Measurements from ENCODE around the gene NSDHL. TPM values are rescaled to one million over a fixed set of nuclear protein-coding genes. Genes with fewer than 3 reads are reported as not detected.

The NSDHL gene
- total and polyA plus RNA-seq, 2 of the 13 experiments (the other 11 are each of a cell fraction or from before 2014, with no cell fraction given) = 26.2 to 49.3 TPM

DNA sequence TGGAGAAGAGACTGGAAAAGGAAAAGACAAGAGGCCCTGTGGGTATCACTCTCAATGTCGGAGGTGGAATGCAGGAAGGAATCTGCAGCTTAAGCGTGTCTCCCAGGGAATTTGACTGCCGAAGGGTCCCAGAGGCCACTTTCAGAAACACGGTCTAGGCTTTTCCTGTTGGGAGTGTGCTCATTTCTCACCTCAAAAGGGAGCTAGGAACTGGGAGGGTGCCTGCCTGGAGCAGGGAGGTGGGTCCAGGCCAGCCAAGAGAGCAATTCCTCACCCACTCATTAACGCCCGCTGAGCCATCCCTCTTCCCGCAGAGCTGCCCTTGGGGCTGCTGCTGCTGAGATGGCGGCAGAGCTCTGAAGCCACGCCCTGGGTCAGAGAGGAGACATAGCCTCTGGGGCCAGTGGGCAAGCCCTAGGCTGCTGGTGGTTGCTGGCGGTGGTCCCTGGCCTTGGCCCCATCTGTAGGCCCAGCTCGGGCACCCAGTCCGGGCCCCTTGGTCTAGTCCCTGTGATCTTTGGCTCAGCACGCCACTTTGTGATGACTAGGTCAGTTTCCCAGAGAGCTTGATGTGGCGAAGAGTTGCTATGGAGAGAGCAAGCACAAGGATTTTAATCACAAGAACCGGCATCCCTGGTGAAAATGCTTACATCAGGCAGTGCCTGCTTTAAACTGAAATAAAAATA, 71.1 kb downstream of the NSDHL start:
- no peak for FAIRE-seq
- intact Hi-C loops (cut with micrococcal nuclease; ENCODE audit: unreplicated experiment) = no loop called here

More for the DNA sequence above, 71.1 kb downstream of the NSDHL start:
- no TSS peak for BruUV-seq (replicated peaks)
- 27% methylated on average over 3 of the region's 15 CpGs for WGBS (ENCODE audit: low lambda C conversion rate)
- H2AFZ ChIP-seq (ENCODE audit: low read length) = no peak overlapping the region
- no peak overlapping the region for H3K9ac ChIP-seq (ENCODE audit: insufficient read depth, low read depth, low read length)
- no peak for TF ChIP-seq RBM39 (IDR thresholded peaks at IDR 0.05; ENCODE audit: low read depth, low read length, poor library complexity, severe bottlenecking)
- TF ChIP-seq, protein P1, sequence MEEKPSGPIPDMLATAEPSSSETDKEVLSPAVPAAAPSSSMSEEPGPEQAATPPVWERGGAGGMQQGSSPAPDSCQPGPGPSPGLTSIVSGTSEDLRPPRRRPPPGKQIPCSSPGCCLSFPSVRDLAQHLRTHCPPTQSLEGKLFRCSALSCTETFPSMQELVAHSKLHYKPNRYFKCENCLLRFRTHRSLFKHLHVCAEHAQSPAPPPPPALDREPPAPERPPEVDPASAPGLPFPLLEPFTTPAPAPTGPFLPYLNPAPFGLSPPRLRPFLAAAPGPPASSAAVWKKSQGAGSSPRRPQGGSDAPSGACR (CRISPR knock-in tag; IDR thresholded peaks at IDR 0.05) = no peak
- no peak for TF ChIP-seq ZNF609 (CRISPR knock-in tag; IDR thresholded peaks at IDR 0.05; ENCODE audit: borderline replicate concordance)
- TF ChIP-seq ZNF446 (CRISPR knock-in tag; IDR thresholded peaks at IDR 0.05) = no peak
- no peaks in the 10 kb centered on the region for H3K36me3 ChIP-seq (replicated peaks in 1 of 2; ENCODE audit: control insufficient read depth in 1 of 2, insufficient read depth in 2 of 2, low read length in 2 of 2)
- in situ Hi-C loops (cut with HindIII; ENCODE audit: extremely low pct_ligation_motif_present, low pct_unique_long_range_greater_than_20kb) = no loop called here
- ATAC-seq = no peak
- H4K20me1 ChIP-seq (ENCODE audit: insufficient read depth, low read length) = no peaks in the 10 kb centered on the region
- H3K4me3 ChIP-seq (replicated peaks in 1 of 3; ENCODE audit: insufficient read depth in 1 of 3, low read depth in 2 of 3, low read length in 3 of 3) = no peak overlapping the region
- H3K27ac ChIP-seq (ENCODE audit: extremely low read length, insufficient read depth, low read length) = no peak overlapping the region
- peaks cover 0 to 11% of the 10 kb centered on the region in 2 experiments; a peak in 1 of 5 replicates for H3K27me3 ChIP-seq (ENCODE audit: control insufficient read depth in 1 of 2, insufficient read depth in 2 of 2, low read length in 2 of 2)
- ChIA-PET CTCF (ENCODE audit: low intra/inter-chr PET ratio, low total read pairs) (no interaction called here), POLR2A (no interaction called here)
- no peaks in the 10 kb centered on the region for H3K79me2 ChIP-seq (ENCODE audit: insufficient read depth, low read length)
- H3K9me3 ChIP-seq (ENCODE audit: low read length) = no peaks in the 10 kb centered on the region
- no peak for DNase-seq (ENCODE audit: low spot score)
- no peaks in the 10 kb centered on the region for H3K4me1 ChIP-seq (ENCODE audit: insufficient read depth, low read length)
- no peak overlapping the region for H3K4me2 ChIP-seq (ENCODE audit: low read depth, low read length)

Data from HepG2 (cell line).